ENCODE results near the gene ZNF385B.

The ZNF385B gene

DNA sequence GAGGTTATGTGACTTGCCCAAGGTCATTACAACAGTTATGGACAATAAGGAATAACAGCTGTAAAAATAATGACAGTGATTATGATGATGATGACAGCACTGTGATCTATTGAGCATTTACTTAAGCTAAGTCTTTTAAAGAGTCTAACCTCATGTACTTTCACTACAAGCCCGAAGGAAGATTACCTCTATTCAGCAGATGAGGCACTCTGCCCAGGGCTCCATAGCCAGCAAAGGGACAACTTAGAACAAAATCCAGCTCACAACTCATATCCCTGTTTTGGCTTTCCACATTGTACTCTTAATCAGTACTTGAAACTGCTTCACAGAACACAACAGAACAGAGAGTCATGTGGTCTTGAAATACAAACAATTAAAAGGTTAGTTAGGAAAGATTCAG, 290.2 kb downstream of the ZNF385B start:
- H3K27ac ChIP-seq (ENCODE audit: low read depth, low read length): no peak overlapping the region
- no peak overlapping the region for H3K9ac ChIP-seq (ENCODE audit: low read length in 5 of 5)
- no peaks in the 10 kb centered on the region for H3K36me3 ChIP-seq (ENCODE audit: control insufficient read depth in 5 of 5, insufficient read depth in 5 of 5, low read length in 5 of 5)
- H3K4me1 ChIP-seq (ENCODE audit: control insufficient read depth in 5 of 5, insufficient read depth in 5 of 5, low read length in 5 of 5): peaks cover 0 to 7% (median 3%) of the 10 kb centered on the region in 5 donors
- H3K27me3 ChIP-seq (ENCODE audit: control insufficient read depth in 5 of 5, insufficient read depth in 4 of 5, low read length in 5 of 5): no peaks in the 10 kb centered on the region
- H3K9me3 ChIP-seq (ENCODE audit: control insufficient read depth in 5 of 5, low read length in 5 of 5): no peaks in the 10 kb centered on the region
- H3K4me3 ChIP-seq (ENCODE audit: low read depth in 1 of 5, low read length in 5 of 5): no peak overlapping the region

DNA sequence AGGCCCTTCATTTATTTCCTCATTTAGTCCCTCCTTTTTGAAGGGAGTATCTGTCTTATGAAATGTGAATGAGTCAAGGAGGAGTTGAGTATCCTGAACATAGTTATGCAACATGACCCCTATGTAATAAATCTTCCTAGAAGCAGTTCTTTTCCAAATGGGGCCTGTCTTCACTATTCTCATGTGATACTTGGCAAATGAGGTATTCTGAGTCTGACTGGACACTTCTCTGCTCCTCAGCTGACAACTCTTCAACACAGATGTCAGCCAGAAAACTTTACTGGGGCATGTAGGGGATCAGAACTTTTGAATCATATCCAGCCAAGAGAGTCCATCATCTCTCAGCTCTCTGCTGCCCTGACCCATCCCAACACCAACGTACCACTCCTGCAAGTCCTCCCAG, 291.6 kb downstream of the ZNF385B start:
- no peaks in the 10 kb centered on the region for H3K9me3 ChIP-seq (ENCODE audit: control insufficient read depth in 5 of 5, low read length in 5 of 5)
- no peaks in the 10 kb centered on the region for H3K27me3 ChIP-seq (ENCODE audit: control insufficient read depth in 5 of 5, insufficient read depth in 4 of 5, low read length in 5 of 5)
- H3K4me1 ChIP-seq (ENCODE audit: control insufficient read depth in 5 of 5, insufficient read depth in 5 of 5, low read length in 5 of 5): peaks cover 0 to 7% (median 3%) of the 10 kb centered on the region in 5 donors
- H3K9ac ChIP-seq (ENCODE audit: low read length in 5 of 5): no peak overlapping the region
- H3K27ac ChIP-seq (ENCODE audit: low read depth, low read length): no peak overlapping the region
- no peak overlapping the region for H3K4me3 ChIP-seq (ENCODE audit: low read depth in 1 of 5, low read length in 5 of 5)
- no peaks in the 10 kb centered on the region for H3K36me3 ChIP-seq (ENCODE audit: control insufficient read depth in 5 of 5, insufficient read depth in 5 of 5, low read length in 5 of 5)

- Histone ChIP-seq H3K27ac (ENCODE audit: low read depth, low read length) (no peak overlapping the region), H3K27me3 (ENCODE audit: control insufficient read depth in 5 of 5, insufficient read depth in 4 of 5, low read length in 5 of 5) (peaks cover 0 to 2% (median 0%) of the 10 kb centered on the region in 5 donors), H3K9ac (ENCODE audit: low read length in 5 of 5) (no peak overlapping the region), H3K4me1 (ENCODE audit: control insufficient read depth in 5 of 5, insufficient read depth in 5 of 5, low read length in 5 of 5) (peaks cover 0 to 7% (median 3%) of the 10 kb centered on the region in 5 donors), H3K4me3 (ENCODE audit: low read depth in 1 of 5, low read length in 5 of 5) (no peak overlapping the region), H3K36me3 (ENCODE audit: control insufficient read depth in 5 of 5, insufficient read depth in 5 of 5, low read length in 5 of 5) (no peaks in the 10 kb centered on the region), H3K9me3 (ENCODE audit: control insufficient read depth in 5 of 5, low read length in 5 of 5) (no peaks in the 10 kb centered on the region)
Observed at GRCh38 chr2:179565807-179566206, 295.6 kb downstream of the ZNF385B start.

GRCh38 chr2:179562330-179562885, 299.0 kb downstream of the ZNF385B start:
- H3K9ac ChIP-seq (ENCODE audit: low read length in 5 of 5): no peak overlapping the region
- H3K27ac ChIP-seq (ENCODE audit: low read depth, low read length): no peak overlapping the region
- H3K4me3 ChIP-seq (ENCODE audit: low read depth in 1 of 5, low read length in 5 of 5): no peak overlapping the region

GRCh38 chr2:179561702-179562101, 299.7 kb downstream of the ZNF385B start:
- Histone ChIP-seq H3K36me3 (ENCODE audit: control insufficient read depth in 5 of 5, insufficient read depth in 5 of 5, low read length in 5 of 5) (no peaks in the 10 kb centered on the region), H3K27ac (ENCODE audit: low read depth, low read length) (no peak overlapping the region), H3K4me1 (ENCODE audit: control insufficient read depth in 5 of 5, insufficient read depth in 5 of 5, low read length in 5 of 5) (no peaks in the 10 kb centered on the region), H3K4me3 (ENCODE audit: low read depth in 1 of 5, low read length in 5 of 5) (no peak overlapping the region), H3K9ac (ENCODE audit: low read length in 5 of 5) (no peak overlapping the region), H3K27me3 (ENCODE audit: control insufficient read depth in 5 of 5, insufficient read depth in 4 of 5, low read length in 5 of 5) (peaks cover 0 to 2% (median 0%) of the 10 kb centered on the region in 5 donors), H3K9me3 (ENCODE audit: control insufficient read depth in 5 of 5, low read length in 5 of 5) (no peaks in the 10 kb centered on the region)

More at GRCh38 chr2:179562330-179562885, 299.0 kb downstream of the ZNF385B start:
- Histone ChIP-seq H3K27me3 (ENCODE audit: control insufficient read depth in 5 of 5, insufficient read depth in 4 of 5, low read length in 5 of 5) (peaks cover 0 to 2% (median 0%) of the 10 kb centered on the region in 5 donors), H3K4me1 (ENCODE audit: control insufficient read depth in 5 of 5, insufficient read depth in 5 of 5, low read length in 5 of 5) (no peaks in the 10 kb centered on the region), H3K9me3 (ENCODE audit: control insufficient read depth in 5 of 5, low read length in 5 of 5) (no peaks in the 10 kb centered on the region), H3K36me3 (ENCODE audit: control insufficient read depth in 5 of 5, insufficient read depth in 5 of 5, low read length in 5 of 5) (no peaks in the 10 kb centered on the region)

DNA sequence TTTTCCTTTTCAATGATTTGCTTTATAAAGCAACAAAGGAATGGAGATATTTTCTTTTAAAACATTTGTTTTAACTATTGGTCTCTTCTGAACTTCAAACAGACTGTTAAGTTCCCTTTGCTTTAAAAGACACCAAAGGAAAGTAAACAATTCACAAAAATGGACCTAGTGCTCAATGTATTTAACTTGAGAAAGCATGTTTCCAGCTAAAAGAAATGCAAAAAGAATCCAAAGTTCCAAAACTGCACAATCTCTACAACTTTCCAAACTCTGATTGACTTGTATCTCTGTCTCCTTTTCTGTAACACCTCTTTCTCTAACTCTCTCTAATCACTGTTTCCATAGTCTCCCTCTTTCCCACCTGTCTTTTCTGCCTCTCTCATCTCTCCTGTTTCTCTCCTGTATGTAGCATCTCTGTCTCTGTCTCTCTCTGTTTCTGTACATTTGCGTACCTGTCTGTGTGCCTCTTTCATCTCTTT, 301.1 kb downstream of the ZNF385B start:
- H3K9ac ChIP-seq (ENCODE audit: low read length in 5 of 5): no peak overlapping the region
- no peaks in the 10 kb centered on the region for H3K9me3 ChIP-seq (ENCODE audit: control insufficient read depth in 5 of 5, low read length in 5 of 5)
- H3K36me3 ChIP-seq (ENCODE audit: control insufficient read depth in 5 of 5, insufficient read depth in 5 of 5, low read length in 5 of 5): no peaks in the 10 kb centered on the region
- peaks cover 0 to 2% (median 0%) of the 10 kb centered on the region in 5 donors for H3K27me3 ChIP-seq (ENCODE audit: control insufficient read depth in 5 of 5, insufficient read depth in 4 of 5, low read length in 5 of 5)
- H3K4me1 ChIP-seq (ENCODE audit: control insufficient read depth in 5 of 5, insufficient read depth in 5 of 5, low read length in 5 of 5): no peaks in the 10 kb centered on the region
- H3K4me3 ChIP-seq (ENCODE audit: low read depth in 1 of 5, low read length in 5 of 5): no peak overlapping the region
- no peak overlapping the region for H3K27ac ChIP-seq (ENCODE audit: low read depth, low read length)

- no peaks in the 10 kb centered on the region for H3K4me1 ChIP-seq (ENCODE audit: control insufficient read depth in 5 of 5, insufficient read depth in 5 of 5, low read length in 5 of 5)
- peaks cover 0 to 2% (median 0%) of the 10 kb centered on the region in 5 donors for H3K27me3 ChIP-seq (ENCODE audit: control insufficient read depth in 5 of 5, insufficient read depth in 4 of 5, low read length in 5 of 5)
- no peaks in the 10 kb centered on the region for H3K36me3 ChIP-seq (ENCODE audit: control insufficient read depth in 5 of 5, insufficient read depth in 5 of 5, low read length in 5 of 5)
- no peak overlapping the region for H3K27ac ChIP-seq (ENCODE audit: low read depth, low read length)
- no peak overlapping the region for H3K9ac ChIP-seq (ENCODE audit: low read length in 5 of 5)
- H3K4me3 ChIP-seq (ENCODE audit: low read depth in 1 of 5, low read length in 5 of 5): no peak overlapping the region
- H3K9me3 ChIP-seq (ENCODE audit: control insufficient read depth in 5 of 5, low read length in 5 of 5): no peaks in the 10 kb centered on the region
Observed at GRCh38 chr2:179559108-179559806, 302.2 kb downstream of the ZNF385B start.

DNA sequence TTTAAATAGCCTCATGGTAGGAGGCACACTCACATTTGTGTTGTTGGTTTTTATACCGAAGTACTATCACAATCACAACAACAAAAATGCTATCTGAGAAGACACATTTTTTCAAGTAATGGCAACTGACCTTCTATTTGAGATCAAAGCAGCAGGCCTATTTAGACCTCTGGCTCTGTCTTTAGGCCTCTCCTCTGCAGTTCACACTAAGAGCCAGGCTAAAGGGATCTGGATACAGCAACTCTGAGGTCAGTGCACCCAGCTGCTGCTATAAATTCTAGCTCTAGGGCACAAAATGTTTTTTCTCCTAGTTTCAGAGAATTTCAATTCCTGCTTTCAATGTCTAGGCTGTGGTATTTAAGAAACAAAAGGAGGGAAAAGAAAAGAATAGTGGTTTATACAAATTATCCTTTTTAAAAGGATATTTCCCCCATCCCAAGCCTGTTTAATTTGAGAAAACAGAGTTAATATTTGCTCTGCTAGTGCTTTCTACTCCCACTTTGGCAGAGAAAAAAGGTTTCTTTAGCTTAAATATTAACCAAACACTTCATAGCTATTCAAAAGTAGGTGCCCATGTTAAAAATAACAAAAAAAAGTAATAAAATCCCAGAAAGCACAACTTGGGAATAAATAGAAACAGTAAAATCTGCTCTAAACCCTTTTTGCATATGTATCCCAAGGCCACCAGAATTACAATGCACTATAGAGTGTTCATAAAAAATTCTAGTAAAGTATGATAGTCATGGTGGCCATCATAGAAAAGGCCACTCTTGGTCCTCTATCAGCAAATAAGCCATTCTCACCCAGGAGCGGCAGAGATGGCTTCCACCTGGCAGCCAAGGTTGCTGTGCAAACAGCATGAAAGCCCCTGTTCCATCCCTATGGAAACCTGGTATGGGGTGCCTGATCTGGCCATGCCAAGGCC, 303.1 kb downstream of the ZNF385B start:
- Histone ChIP-seq H3K4me3 (ENCODE audit: low read depth in 1 of 5, low read length in 5 of 5) (no peak overlapping the region), H3K9ac (ENCODE audit: low read length in 5 of 5) (no peak overlapping the region), H3K27ac (ENCODE audit: low read depth, low read length) (no peak overlapping the region), H3K4me1 (ENCODE audit: control insufficient read depth in 5 of 5, insufficient read depth in 5 of 5, low read length in 5 of 5) (no peaks in the 10 kb centered on the region), H3K27me3 (ENCODE audit: control insufficient read depth in 5 of 5, insufficient read depth in 4 of 5, low read length in 5 of 5) (peaks cover 0 to 2% (median 0%) of the 10 kb centered on the region in 5 donors), H3K36me3 (ENCODE audit: control insufficient read depth in 5 of 5, insufficient read depth in 5 of 5, low read length in 5 of 5) (no peaks in the 10 kb centered on the region), H3K9me3 (ENCODE audit: control insufficient read depth in 5 of 5, low read length in 5 of 5) (no peaks in the 10 kb centered on the region)

DNA sequence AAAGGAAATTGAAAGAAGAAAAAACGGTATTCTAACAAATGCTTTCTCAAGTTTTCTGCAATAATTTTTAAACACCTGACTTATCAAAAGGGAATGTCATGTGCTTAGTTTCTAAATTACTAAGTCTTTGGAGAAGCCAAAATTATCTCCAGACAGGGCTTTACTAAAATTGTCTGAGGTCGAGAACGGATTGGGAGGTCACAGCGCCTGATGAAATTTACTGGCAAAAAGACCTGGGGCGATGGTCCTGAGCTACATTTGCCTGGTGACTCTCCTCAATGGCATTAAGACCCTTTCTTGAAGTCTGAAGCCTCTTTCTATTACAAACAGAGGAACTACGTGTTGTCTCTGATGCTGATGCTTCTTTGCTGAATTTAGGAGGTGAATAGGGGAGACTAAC, 305.0 kb downstream of the ZNF385B start:
- Histone ChIP-seq H3K9me3 (ENCODE audit: control insufficient read depth in 5 of 5, low read length in 5 of 5) (no peaks in the 10 kb centered on the region), H3K36me3 (ENCODE audit: control insufficient read depth in 5 of 5, insufficient read depth in 5 of 5, low read length in 5 of 5) (no peaks in the 10 kb centered on the region), H3K27ac (ENCODE audit: low read depth, low read length) (no peak overlapping the region), H3K9ac (ENCODE audit: low read length in 5 of 5) (no peak overlapping the region), H3K4me3 (ENCODE audit: low read depth in 1 of 5, low read length in 5 of 5) (no peak overlapping the region), H3K27me3 (ENCODE audit: control insufficient read depth in 5 of 5, insufficient read depth in 4 of 5, low read length in 5 of 5) (no peaks in the 10 kb centered on the region), H3K4me1 (ENCODE audit: control insufficient read depth in 5 of 5, insufficient read depth in 5 of 5, low read length in 5 of 5) (no peaks in the 10 kb centered on the region)

Data from subcutaneous abdominal adipose tissue (tissue), 5 donors.